Type B pancreatic cell (in vitro differentiated cells): ENCODE measurements around the gene RAB24. TPM values are rescaled to one million over a fixed set of nuclear protein-coding genes. Genes with fewer than 3 reads are reported as not detected.
"Not testable (repeated sequence)": the region's sequence is repeated elsewhere in the genome, so short reads cannot be mapped to it uniquely, and the experiment has no call there.

Experiments used
- DNase-seq: peaks from one replicate; pipeline ENCODE4 v3.0.0; 2021; ENCODE audit warnings: mixed read lengths; ENCODE audit not compliant: unreplicated experiment; ENCODE audit errors: extremely low spot score
- H3K27ac Mint-ChIP-seq: 2 replicates; pipeline ENCODE4 v1.8.0; 2021; ENCODE audit warnings: mild to moderate bottlenecking, mixed read lengths
- H3K27me3 Mint-ChIP-seq: 2 replicates; pipeline ENCODE4 v1.8.0; 2021; ENCODE audit warnings: mixed read lengths
- H3K36me3 Mint-ChIP-seq: 2 replicates; pipeline ENCODE4 v1.8.0; 2021; ENCODE audit warnings: mixed read lengths
- H3K4me1 Mint-ChIP-seq: one replicate; pipeline ENCODE4 v1.8.0; 2021; ENCODE audit warnings: mixed read lengths; ENCODE audit not compliant: unreplicated experiment
- H3K4me3 Mint-ChIP-seq: 2 replicates; pipeline ENCODE4 v1.8.0; 2021; ENCODE audit warnings: mild to moderate bottlenecking, mixed read lengths
- H3K9me3 Mint-ChIP-seq: 2 replicates; pipeline ENCODE4 v1.8.0; 2021; ENCODE audit warnings: mixed read lengths
- CTCF ChIP-seq: fragments of 200-600 bp; sonication (generic); conservative IDR thresholded peaks from 2 replicates; pipeline ENCODE4 v1.5.0; 2021; ENCODE audit warnings: antibody characterized with exemption, mild to moderate bottlenecking
- total RNA-seq: library from RNA; stranded (reverse); gene quantifications from 2 replicates; pipeline ENCODE4 v1.2.1, GENCODE V29; 2021; ENCODE audit warnings: low replicate concordance

RAB24 gene
- total RNA-seq, 1 donor from 2014 or later: 42.6 TPM

GRCh38 chr5:177306674-177307543, 3.4 kb upstream of the RAB24 start:
- H3K27ac Mint-ChIP-seq: peak overlapping the region; percentile 78
- no peaks in the 10 kb centered on the region for H3K9me3 Mint-ChIP-seq
- H3K27me3 Mint-ChIP-seq: no peaks in the 10 kb centered on the region
- H3K4me1 Mint-ChIP-seq: peaks cover 37% of the 10 kb centered on the region
- peak overlapping the region; percentile 57 for H3K4me3 Mint-ChIP-seq
- H3K36me3 Mint-ChIP-seq: peaks cover 16% of the 10 kb centered on the region
- DNase-seq: no peak
- no peak for TF ChIP-seq CTCF

GRCh38 chr5:177306103-177306640, 2.7 kb upstream of the RAB24 start:
- Mint-ChIP-seq H3K4me3 (peak overlapping the region; percentile 77), H3K27ac (peak overlapping the region; percentile 100), H3K36me3 (peaks cover 16% of the 10 kb centered on the region), H3K4me1 (peaks cover 42% of the 10 kb centered on the region)
- DNase-seq, H3K9me3 Mint-ChIP-seq, H3K27me3 Mint-ChIP-seq: not testable (repeated sequence)

- Mint-ChIP-seq H3K9me3 (no peaks in the 10 kb centered on the region), H3K4me3 (peak overlapping the region; percentile 96), H3K4me1 (peaks cover 50% of the 10 kb centered on the region), H3K36me3 (peaks cover 16% of the 10 kb centered on the region), H3K27me3 (no peaks in the 10 kb centered on the region), H3K27ac (peak overlapping the region; percentile 100)
- TF ChIP-seq CTCF: no peak
- DNase-seq: no peak
These were observed 1.0 kb upstream of the RAB24 start for GRCh38 chr5:177304392-177305119.

GRCh38 chr5:177303925-177304391, 439 bp upstream of the RAB24 start:
- H3K9me3 Mint-ChIP-seq: no peaks in the 10 kb centered on the region
- peak overlapping the region; percentile 96 for H3K4me3 Mint-ChIP-seq
- no peak for DNase-seq
- TF ChIP-seq CTCF: no peak
- no peaks in the 10 kb centered on the region for H3K27me3 Mint-ChIP-seq
- peak overlapping the region; percentile 100 for H3K27ac Mint-ChIP-seq
- peaks cover 55% of the 10 kb centered on the region for H3K4me1 Mint-ChIP-seq
- peaks cover 16% of the 10 kb centered on the region for H3K36me3 Mint-ChIP-seq

GRCh38 chr5:177302354-177303110, 987 bp downstream of the RAB24 start:
- H3K27ac Mint-ChIP-seq: peak overlapping the region; percentile 100
- no peak for DNase-seq
- H3K9me3 Mint-ChIP-seq: no peaks in the 10 kb centered on the region
- peak; percentile 26 for TF ChIP-seq CTCF
- no peaks in the 10 kb centered on the region for H3K27me3 Mint-ChIP-seq
- H3K4me1 Mint-ChIP-seq: peaks cover 68% of the 10 kb centered on the region
- peak overlapping the region; percentile 96 for H3K4me3 Mint-ChIP-seq
- H3K36me3 Mint-ChIP-seq: peaks cover 16% of the 10 kb centered on the region
